A549 (cell line): Measurements from ENCODE around the gene DYRK2. TPM values are rescaled to one million over a fixed set of nuclear protein-coding genes. Genes with fewer than 3 reads are reported as not detected.

Experiments used
- ATAC-seq, 2 experiments: fragments of 200-7000 bp in 1 of 2; fragments of >200 bp in 1 of 2; cut with Nextera tagmentation in 1 of 2; cut with Tn5 transposase in 1 of 2; 3 replicates each; pipeline versions ENCODE4 v1.8.0 to v1.9.1; 2018 to 2020; ENCODE audit warnings: mild to moderate bottlenecking in 1 of 2, moderate library complexity in 1 of 2
- CTCF ChIA-PET: fragments of 300-600 bp; sonication (Branson Sonifier 250); formaldehyde crosslinking; extraction: SDS; loops from one replicate; lab custom pipeline; 2021; ENCODE audit warnings: antibody characterized with exemption, inconsistent platforms; lab: Yijun Ruan, JAX
- POLR2A ChIA-PET: fragments of 350-600 bp; formaldehyde crosslinking; extraction: SDS; loops from one replicate; lab custom pipeline; 2021; ENCODE audit warnings: antibody characterized with exemption, inconsistent platforms; lab: Yijun Ruan, JAX
- DNase-seq, 2 experiments: peaks; one replicate each; pipeline versions ENCODE4 v3.0.0 to v3.0.0-alpha.2; 2011 to 2016; ENCODE audit warnings: low read depth in 1 of 2, low spot score in 1 of 2
- FAIRE-seq: peaks from 2 replicates; lab custom pipeline; 2011; peaks lifted over from hg19 to GRCh38; lab: Jason Lieb, UNC
- H3K27ac ChIP-seq, 2 experiments: fragments of >200 bp; sonication (Bioruptor Twin); formaldehyde crosslinking; 3 replicates each; pipeline ENCODE4 v1.5.1; 2016 to 2017
- H3K4me1 ChIP-seq: fragments of >200 bp; sonication (Bioruptor Twin); formaldehyde crosslinking; 3 replicates; pipeline ENCODE4 v1.6.1; 2016
- H3K4me2 ChIP-seq: fragments of >200 bp; sonication (Bioruptor Twin); formaldehyde crosslinking; 3 replicates; pipeline ENCODE4 v1.6.1; 2016
- H3K4me3 ChIP-seq: fragments of >200 bp; sonication (Bioruptor Twin); formaldehyde crosslinking; 3 replicates; pipeline ENCODE4 v1.5.1; 2016
- H3K9me3 ChIP-seq: fragments of >200 bp; sonication (Bioruptor Twin); formaldehyde crosslinking; 3 replicates; pipeline ENCODE4 v1.6.1; 2016
- ATOH8 ChIP-seq: fragments of 250-450 bp; sonication (Bioruptor Pico); IDR thresholded peaks from 2 replicates; pipeline ENCODE4 v1.5.0; 2020; ENCODE audit warnings: low read depth, mild to moderate bottlenecking, moderate library complexity
- EHMT2 ChIP-seq: fragments of 200-600 bp; sonication (generic); IDR thresholded peaks from 2 replicates; pipeline ENCODE4 v1.6.1; 2016; ENCODE audit warnings: antibody characterized with exemption, low read depth, mild to moderate bottlenecking, moderate library complexity
- HES2 ChIP-seq: fragments of >200 bp; sonication (Bioruptor Twin); formaldehyde crosslinking; IDR thresholded peaks from 2 replicates; pipeline ENCODE4 v1.6.1; 2016
- HOXA7 ChIP-seq: fragments of 250-450 bp; sonication (Bioruptor Pico); IDR thresholded peaks from 2 replicates; pipeline ENCODE4 v1.5.0; 2020; ENCODE audit warnings: mild to moderate bottlenecking, moderate library complexity
- HOXB5 ChIP-seq: fragments of 250-450 bp; sonication (Bioruptor Pico); IDR thresholded peaks from 2 replicates; pipeline ENCODE4 v1.5.0; 2020; ENCODE audit warnings: mild to moderate bottlenecking, moderate library complexity
- JUN ChIP-seq, 2 experiments: fragments of >200 bp; sonication (Bioruptor Twin); formaldehyde crosslinking; IDR thresholded peaks; 2 replicates in 1 of 2; 3 replicates in 1 of 2; pipeline ENCODE4 v1.6.1; 2016 to 2017
- KDM1A ChIP-seq: fragments of 200-600 bp; sonication (generic); IDR thresholded peaks from 2 replicates; pipeline ENCODE4 v1.6.1; 2016; ENCODE audit warnings: low read depth, mild to moderate bottlenecking
- KDM5A ChIP-seq: fragments of 200-600 bp; sonication (generic); IDR thresholded peaks from 2 replicates; pipeline ENCODE4 v1.6.1; 2016; ENCODE audit warnings: antibody characterized with exemption, mild to moderate bottlenecking
- MAFK ChIP-seq: fragments of 450-650 bp; IDR thresholded peaks from 2 replicates; pipeline ENCODE4 v1.6.1; 2014; ENCODE audit not compliant: partially characterized antibody
- MAX ChIP-seq: IDR thresholded peaks from 2 replicates; pipeline ENCODE4 v1.6.1; 2012
- MAZ ChIP-seq: fragments of 150-350 bp; IDR thresholded peaks from 2 replicates; pipeline ENCODE4 v1.6.1; 2014; ENCODE audit warnings: antibody characterized with exemption, low read depth, low read length, borderline replicate concordance
- MYC ChIP-seq: IDR thresholded peaks from 2 replicates; pipeline ENCODE4 v1.6.1; 2012; ENCODE audit warnings: mild to moderate bottlenecking, inconsistent platforms, low read length, improper control_type of control experiment, borderline replicate concordance
- POLR2AphosphoS2 ChIP-seq: conservative IDR thresholded peaks from 2 replicates; pipeline ENCODE4 v1.6.1; 2012; ENCODE audit warnings: low read length, improper control_type of control experiment, inconsistent platforms
- RAD21 ChIP-seq, 2 experiments: fragments of >200 bp in 1 of 2; sonication (Bioruptor Twin) in 1 of 2; formaldehyde crosslinking in 1 of 2; IDR thresholded peaks in 1 of 2; conservative IDR thresholded peaks in 1 of 2; 2 replicates in 1 of 2; 3 replicates in 1 of 2; pipeline ENCODE4 v1.6.1; 2012 to 2018; ENCODE audit warnings: inconsistent platforms in 1 of 2
- RARB ChIP-seq: fragments of 250-450 bp; sonication (Bioruptor Pico); IDR thresholded peaks from 2 replicates; pipeline ENCODE4 v1.8.0; 2021; ENCODE audit warnings: mild to moderate bottlenecking, moderate library complexity
- RFX5 ChIP-seq: fragments of 450-650 bp; IDR thresholded peaks from 2 replicates; pipeline ENCODE4 v1.7.1; 2014; ENCODE audit warnings: antibody characterized with exemption, mild to moderate bottlenecking, moderate library complexity
- TFCP2L1 ChIP-seq: fragments of 250-450 bp; sonication (Bioruptor Pico); IDR thresholded peaks from 2 replicates; pipeline ENCODE4 v1.5.0; 2021; ENCODE audit warnings: mild to moderate bottlenecking
- TP53 ChIP-seq: fragments of 250-450 bp; sonication (Bioruptor Pico); IDR thresholded peaks from 2 replicates; pipeline ENCODE4 v1.5.0; 2021; ENCODE audit warnings: mild to moderate bottlenecking, moderate library complexity
- WGBS: methylation state at CpG from one replicate; pipeline ENCODE4 v1.1.6; 2017; ENCODE audit errors: missing lambda C conversion rate; 5-methylcytosine and 5-hydroxymethylcytosine counted together
- polyA plus RNA-seq, 4 experiments: library from polyadenylated mRNA; depleted of rRNA in 3 of 4; stranded (reverse); fragments of >200 nt; fragmentation: RNase III in 1 of 4; extraction: RNeasy Plus Mini Kit Qiagen cat#74134 plus additional on column Dnase treatment in 1 of 4; gene quantifications; 2 replicates in 3 of 4; 3 replicates in 1 of 4; pipeline ENCODE4 v1.2.3, GENCODE V29; 2011 to 2017

Gene DYRK2
- polyA plus RNA-seq, 2 of the 4 experiments (the other 2 are of a cell fraction) = 9.1 to 17.2 TPM

- H3K27ac ChIP-seq = no peak overlapping the region
- ATAC-seq (no peak), DNase-seq (no peak), FAIRE-seq (no peak)
- no peaks in the 10 kb centered on the region for H3K9me3 ChIP-seq
- H3K4me2 ChIP-seq = no peak overlapping the region
- CTCF ChIA-PET = interaction anchor here (0.6 to 1.2 kb wide), 3 partner anchors 8 to 216 kb away, joined by 3 to 4 read pairs (median 3); no protein-coding TSS in a partner anchor
- no peak for TF ChIP-seq JUN (IDR thresholded peaks at IDR 0.05)
- no peak for TF ChIP-seq HES2
- TF ChIP-seq MAZ = no peak
- TF ChIP-seq MYC = no peak
- no peak for TF ChIP-seq MAX
- no peak for TF ChIP-seq POLR2AphosphoS2
- TF ChIP-seq KDM1A = no peak
- no peak for TF ChIP-seq HOXA7
- TF ChIP-seq RFX5 = no peak
- TF ChIP-seq TFCP2L1 = no peak
- no peak for TF ChIP-seq KDM5A
- TF ChIP-seq HOXB5 (CRISPR knock-in tag) = no peak
- no peaks in the 10 kb centered on the region for H3K4me1 ChIP-seq
- POLR2A ChIA-PET = no interaction called here
- H3K4me3 ChIP-seq = no peak overlapping the region
- WGBS = 30% methylated on average over 4 of the region's 4 CpGs
Measured at GRCh38 chr12:67609226-67609870, 39.2 kb upstream of the DYRK2 start.

- 26% methylated on average over 3 of the region's 3 CpGs for WGBS
- no peak for DNase-seq
- TF ChIP-seq ATOH8 = no peak
- peak; percentile 58 for TF ChIP-seq MAFK
- Histone ChIP-seq H3K27ac (no peak overlapping the region), H3K4me2 (peak overlapping the region; percentile 42; the same call in 2 of the 3 replicates), H3K4me1 (no peaks in the 10 kb centered on the region), H3K9me3 (no peaks in the 10 kb centered on the region), H3K4me3 (no peak overlapping the region)
- no peak for ATAC-seq
- POLR2A ChIA-PET = no interaction called here
- peak; percentile 54 for FAIRE-seq
- CTCF ChIA-PET = interaction anchor here (0.8 kb wide), 1 partner anchor 12 kb away, joined by 3 read pairs; no protein-coding TSS in a partner anchor
Measured at GRCh38 chr12:67613040-67613439, 35.5 kb upstream of the DYRK2 start.

GRCh38 chr12:67617629-67618028 lies 30.9 kb upstream of the DYRK2 start:
- TF ChIP-seq TFCP2L1 (no peak), KDM5A (no peak), RAD21 (conservative IDR thresholded peaks at IDR 0.05 in 1 of 2, IDR thresholded peaks at IDR 0.05 in 1 of 2) (no peak), HES2 (no peak), ATOH8 (no peak), RARB (CRISPR knock-in tag) (no peak), TP53 (no peak), MAFK (no peak), HOXA7 (no peak), EHMT2 (no peak)
- TF ChIP-seq, all 56 proteins: peak for 0
- DNase-seq (no peak), ATAC-seq (no peak), FAIRE-seq (no peak)
- Histone ChIP-seq H3K4me1 (no peaks in the 10 kb centered on the region), H3K4me3 (no peak overlapping the region), H3K27ac (no peak overlapping the region), H3K9me3 (no peaks in the 10 kb centered on the region), H3K4me2 (no peak overlapping the region)
- ChIA-PET CTCF (interaction anchor here (0.9 kb wide), 1 partner anchor 8 kb away, joined by 3 read pairs; no protein-coding TSS in a partner anchor), POLR2A (no interaction called here)
- 82% methylated on average over 3 of the region's 3 CpGs for WGBS
